GM19452 (cell line): ENCODE data around the gene SNRNP200.
A peak's percentile ranks its signal among the peaks of the same experiment; 100 is the strongest.

Experiments
- ATAC-seq: cut with Tn5 transposase; IDR thresholded peaks from one replicate; pipeline ENCODE4 v1.9.1; 2021; ENCODE audit not compliant: unreplicated experiment

SNRNP200 gene

DNA sequence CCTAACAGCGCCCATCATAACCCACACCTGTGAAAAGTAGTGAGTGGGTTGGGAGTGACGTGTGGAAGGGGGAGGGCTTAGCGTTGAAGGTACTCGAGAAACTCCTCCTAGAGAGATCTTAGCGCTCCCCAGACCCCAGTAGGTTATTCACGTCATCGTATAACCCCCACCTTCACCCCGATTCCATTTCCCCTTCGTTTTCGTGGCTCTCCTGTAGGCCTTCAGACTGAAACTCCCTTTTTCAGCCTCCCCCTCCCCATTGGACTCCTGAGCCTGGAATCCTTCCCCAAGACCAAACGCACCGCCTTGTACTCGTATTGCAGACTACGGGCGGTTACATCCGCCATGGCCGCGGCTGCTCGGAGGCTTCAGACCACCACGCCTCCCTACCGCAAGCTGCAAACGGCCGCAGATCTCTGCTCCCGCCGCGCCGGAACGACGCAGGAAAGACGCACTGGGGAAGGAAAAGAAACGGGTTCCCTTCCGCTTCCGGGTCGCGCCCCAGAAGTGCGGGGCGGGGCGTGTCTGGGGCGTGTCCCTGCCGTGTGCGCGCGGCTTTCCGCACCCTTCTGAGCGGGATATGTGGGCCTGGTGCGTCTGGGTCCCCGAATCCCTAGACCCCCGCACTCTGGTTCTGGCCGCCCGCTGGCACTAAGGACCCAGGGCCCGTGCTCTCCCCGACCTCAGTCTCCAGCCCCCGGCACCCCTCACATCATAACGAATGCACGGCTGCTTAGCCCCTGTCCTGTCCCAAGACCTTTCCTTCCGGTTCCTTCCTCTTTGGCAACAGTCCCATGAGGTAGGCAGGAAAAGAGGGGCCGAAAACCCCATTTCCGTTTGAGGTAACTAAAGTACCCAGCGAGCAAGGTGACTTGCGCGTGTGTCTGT is at the start of gene SNRNP200:
SNRNP200 (minus strand) TSS at position 456 of the 888 bp plus-strand sequence; CDS start at position 347, 109 bp downstream.
- peak; percentile 89 for ATAC-seq

DNA sequence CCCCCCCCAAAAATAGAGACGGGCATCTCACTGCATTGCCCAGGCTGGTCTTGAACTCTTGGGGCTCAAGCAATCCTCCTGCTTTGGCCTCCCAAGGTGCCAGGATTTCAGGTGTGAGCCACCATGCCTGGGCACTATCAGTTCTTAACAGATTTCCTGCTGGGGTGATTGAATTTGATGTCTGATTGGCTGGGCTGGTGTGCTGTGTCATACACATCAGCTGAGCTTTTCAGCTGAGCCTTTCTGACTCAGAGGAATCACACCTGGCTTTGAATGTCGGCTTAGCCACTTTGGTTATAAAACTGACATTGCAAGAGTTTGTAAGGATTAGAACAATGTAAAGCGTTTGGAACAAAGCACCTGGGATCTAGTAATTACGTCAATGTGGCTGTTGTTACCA is 49.1 kb upstream of the SNRNP200 start:
- no peak for ATAC-seq

DNA sequence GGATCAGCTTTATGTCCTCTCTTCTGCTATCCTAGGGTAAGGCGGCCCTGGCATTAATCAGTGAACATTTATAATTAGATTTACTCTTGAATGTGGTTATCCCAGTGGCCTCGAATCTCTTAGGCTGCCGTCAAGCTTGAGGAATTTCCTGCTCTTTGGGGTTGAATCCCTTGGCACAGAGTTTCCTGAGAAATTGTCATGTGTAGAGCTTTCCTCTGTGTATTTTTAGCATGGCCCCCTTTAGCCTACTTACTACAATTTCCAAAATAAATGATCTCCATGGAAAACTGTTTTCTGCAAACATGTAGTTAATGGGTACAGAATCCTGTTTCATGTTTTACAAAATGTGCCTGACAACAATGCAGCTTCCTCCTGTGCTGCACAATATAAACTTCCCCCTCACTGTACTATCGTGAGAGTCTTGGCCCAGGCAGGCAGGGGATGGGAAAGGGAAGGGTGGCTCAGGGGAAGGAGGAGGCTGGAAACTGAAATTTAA is 48.3 kb upstream of the SNRNP200 start:
- ATAC-seq = no peak

DNA sequence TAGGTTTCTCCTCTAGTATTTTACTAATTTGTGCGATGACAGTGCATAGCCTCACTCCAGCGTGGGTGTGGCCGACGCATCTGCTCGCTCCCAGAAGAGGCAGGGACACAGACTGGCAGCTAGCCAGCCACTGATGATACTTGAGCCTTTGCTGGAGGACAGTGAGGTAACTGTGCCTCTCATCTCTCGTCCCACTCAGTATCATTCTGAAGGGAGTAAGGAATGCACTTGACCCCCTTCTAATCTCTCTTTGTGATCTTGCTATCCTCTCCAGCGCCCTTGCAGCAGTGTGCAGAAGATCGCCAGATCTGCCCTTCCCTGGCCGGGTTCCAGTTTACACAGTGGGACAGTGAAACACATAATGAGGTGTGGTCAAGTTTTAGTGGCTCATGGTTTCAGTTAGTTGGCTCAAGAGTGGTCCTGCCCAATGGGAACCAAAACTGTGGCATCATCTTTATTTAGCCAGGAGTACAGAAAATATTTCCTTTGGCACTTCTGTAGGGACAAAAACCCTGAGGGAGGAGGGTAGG is 47.8 kb upstream of the SNRNP200 start:
- no peak for ATAC-seq

DNA sequence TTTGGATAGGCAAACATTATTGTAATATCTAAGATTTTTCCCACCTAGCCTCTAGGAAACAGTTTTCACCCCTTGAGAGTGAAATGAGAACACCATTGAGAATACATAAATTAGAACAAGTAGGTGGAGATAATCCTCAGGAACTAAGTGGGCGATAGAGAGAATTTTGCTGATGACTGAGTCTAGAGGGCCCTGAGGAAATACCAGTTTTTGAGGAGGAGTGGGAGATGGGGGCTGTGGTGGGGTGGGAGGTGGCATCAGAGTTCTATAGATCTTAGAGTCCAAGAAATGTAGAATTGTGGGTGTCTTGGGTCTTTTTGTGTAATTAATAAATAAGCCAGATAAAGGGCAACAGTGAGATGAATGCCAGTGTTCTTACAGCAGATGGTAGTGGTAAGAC is 42.0 kb upstream of the SNRNP200 start:
- ATAC-seq = no peak

DNA sequence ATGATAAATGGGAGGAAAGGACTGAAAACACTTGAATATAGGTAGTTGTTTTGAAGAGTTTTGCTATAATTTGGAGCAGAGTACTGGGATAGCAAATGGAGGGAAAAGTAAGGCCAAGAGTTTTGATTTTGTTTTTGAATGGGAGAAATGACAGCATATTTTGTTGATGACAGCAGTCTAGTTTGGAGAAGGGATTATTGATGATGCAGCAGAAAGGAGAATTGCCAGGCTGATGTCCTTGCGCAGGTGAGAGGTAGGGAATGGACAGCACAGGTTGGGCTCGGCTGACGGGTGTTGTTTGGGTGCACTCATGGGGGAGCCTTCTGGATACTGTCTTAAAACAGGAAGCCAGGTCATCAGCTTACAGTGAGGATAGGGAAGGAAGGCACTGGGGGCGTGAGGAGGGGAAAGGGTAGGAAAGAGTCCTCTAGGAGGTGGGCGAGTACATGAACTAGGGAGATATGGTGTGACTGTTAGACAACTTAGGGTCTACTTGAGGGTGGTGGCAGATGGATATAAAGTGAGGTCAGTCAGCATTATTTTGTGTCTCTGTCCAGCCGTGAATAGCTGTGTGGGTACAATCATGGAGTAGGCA is 40.6 kb upstream of the SNRNP200 start:
- ATAC-seq = no peak

DNA sequence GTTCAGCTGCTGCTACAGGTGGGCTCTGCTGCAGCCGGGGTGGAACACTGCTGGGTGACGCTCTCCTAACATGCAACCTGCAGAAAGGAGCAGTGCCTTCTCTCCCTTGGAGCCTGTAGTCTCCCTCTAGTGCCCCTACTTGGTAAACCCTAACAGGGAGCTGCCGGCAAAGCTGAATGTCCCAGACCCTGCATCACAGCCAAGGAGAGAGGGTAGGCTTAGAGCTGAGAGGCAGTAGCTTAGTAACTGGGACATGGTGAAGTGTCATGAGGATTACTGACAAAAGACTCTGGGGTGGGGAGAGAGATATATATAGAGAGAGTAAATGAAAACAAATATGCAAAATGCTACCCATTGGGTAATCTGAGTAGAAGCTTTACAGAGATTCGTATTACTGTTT is 40.1 kb upstream of the SNRNP200 start:
- no peak for ATAC-seq

DNA sequence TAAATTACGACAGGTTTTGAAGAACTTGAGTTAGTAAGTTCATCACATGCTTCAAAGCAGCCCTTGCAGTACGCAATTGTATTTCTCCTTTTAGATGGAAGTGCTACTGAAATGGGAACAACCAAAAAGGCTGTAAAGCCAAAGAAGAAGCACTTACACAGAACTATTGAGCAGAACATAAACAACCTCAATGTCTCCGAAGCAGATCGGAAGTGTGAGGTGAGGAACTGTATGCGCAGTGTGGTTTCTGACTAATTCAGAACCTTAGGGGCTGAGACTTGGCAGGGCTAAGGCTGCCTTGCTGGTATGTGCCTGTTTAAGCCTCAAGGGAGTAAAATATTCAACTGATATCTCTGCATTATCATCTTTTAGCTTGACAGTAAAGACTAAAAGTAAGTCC is 38.7 kb upstream of the SNRNP200 start:
- ATAC-seq = peak; percentile 93

DNA sequence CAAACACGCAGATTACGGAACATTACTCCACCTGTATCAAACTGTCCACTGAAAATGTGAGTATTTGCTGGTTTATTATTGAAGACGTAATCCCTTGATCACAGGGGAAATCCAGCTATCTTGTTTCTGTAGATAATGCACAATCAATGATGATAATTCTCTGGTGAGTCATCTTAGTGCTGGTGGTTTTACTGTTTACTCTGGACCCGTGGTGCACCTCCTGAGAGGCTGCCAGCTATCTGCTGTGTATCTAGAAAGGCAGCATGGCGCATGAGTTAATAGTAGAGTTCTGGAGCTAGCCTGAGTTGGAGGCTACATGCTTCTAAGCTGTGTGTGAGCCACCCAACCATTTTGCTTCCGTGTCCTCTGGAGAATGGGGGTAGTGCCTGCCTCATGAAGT is 36.7 kb upstream of the SNRNP200 start:
- ATAC-seq = no peak

DNA sequence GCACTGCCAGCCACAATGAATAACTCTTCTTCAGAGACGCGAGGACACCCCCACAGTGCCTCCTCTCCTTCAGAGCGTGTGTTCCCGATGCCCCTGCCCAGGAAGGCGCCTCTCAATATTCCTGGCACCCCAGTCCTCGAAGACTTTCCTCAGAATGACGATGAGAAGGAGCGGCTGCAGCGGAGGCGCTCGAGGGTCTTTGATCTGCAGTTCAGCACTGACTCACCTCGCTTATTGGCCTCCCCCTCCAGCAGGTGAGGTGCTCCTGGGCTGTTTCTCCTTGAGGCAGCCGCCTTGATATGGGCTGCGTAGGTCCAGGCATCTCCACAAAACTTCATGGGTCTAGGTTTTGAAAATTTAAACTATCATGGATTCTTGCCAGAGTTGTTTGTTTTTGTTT is 36.3 kb upstream of the SNRNP200 start:
- no peak for ATAC-seq

DNA sequence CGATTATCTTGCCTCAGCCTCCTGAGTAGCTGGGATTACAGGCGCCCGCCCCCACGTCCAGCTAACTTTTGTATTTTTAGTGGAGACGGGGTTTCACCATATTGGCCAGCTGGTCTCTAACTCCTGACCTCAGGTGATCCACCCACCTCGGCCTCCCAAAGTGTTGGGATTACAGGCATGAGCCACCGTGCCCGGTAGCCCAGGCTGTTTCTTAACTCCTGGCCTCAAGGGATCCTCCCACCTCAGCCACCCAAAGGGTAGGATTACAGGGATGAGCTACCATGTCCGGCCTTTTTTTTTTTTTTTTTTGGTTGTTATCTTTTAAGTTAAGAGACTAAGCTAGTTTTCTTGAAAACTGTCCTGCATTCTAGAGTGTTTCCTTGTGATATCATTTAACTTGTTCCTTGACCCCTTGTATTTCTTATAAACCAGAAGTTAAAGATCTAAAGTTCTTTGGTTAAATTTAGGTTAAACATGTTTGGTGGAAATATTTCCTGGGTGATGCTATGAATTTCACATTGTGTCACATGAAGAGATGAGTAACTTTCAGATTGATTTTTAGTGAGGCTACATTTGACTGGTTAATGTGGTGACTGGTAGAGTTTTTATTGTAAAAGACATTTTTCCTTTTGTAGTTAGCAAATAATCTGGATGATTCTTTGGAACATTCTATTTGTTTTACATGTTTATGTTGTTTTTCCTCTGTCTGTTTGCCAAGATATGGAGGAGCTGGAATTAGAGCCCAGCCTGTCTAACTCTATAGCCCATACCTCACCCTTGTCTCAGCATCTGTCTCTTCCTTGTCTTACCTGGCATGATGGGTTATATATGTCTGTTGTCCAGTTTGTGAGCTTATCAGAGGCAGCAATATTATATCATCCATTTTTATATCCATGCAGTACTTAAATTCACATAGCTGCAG is 35.4 kb upstream of the SNRNP200 start:
- ATAC-seq = no peak

DNA sequence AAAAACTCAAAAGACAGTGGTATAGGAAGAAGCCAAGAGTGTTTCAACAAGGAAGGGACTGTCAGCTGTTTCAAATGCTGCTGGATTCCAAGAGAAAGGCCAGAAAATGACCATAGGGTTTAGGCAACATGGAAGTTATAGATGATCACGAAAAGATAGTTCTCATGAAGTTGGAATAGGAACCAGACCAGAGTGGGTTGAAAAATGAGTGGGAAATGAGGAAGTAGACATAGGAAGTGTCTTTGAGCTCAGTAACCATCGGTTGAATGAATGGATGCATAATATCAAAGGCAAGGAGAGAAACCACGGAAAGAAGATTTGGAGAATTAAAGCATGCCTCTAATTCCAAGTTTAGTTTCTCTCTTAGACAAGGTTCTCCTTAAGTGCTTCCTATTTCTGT is 31.5 kb upstream of the SNRNP200 start:
- no peak for ATAC-seq

DNA sequence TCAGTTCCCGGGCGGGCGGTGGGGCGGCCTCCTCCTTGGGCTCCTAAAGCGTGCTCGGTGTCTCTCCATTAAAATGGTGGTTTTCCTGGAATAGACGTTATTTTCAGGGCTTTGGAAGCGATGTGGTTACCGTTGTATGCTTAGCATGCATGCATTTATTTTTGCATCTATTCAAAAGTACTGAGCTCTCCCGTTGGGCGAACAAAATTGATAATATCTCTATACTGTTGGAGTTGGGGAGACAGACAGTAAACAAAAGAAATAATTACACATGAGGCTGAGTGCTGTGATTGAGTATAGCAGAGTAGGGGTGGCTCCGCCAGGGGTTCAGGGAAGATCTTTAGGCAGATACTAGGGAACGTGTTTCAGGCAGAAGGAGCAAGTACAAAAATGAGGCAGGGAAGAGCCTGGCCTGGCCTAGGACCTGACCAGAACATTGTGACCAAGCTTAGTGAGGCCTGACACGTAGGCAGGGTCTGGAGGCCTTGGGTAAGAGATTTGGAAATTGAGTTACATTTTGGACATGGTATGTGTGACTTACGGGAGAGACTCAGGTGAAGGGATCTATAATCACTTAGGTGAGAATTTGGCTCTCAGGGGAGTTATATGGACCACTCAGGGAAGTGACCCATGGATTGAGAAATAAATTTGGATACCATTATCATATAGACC is 30.9 kb upstream of the SNRNP200 start:
- peak; percentile 1 for ATAC-seq

DNA sequence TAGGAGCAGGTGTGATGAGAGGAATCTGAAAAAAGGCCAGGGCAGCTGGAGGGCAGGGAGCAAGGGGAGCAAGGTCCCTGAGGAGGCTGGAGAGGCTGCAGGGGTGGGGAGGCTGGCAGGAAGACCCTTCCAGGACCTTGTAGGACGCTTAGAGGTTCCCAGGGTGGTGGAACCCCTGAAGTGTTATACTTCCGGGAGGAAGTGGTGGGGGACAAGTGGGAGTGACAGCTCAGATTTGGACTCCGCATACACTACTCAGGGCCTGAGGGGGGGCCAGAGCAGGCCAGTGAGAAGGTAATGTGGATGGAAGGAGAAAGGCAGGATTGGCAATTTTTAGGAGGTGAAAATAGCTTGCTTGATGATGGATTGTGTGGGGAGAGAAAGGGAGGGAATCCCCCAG is 28.4 kb upstream of the SNRNP200 start:
- no peak for ATAC-seq

DNA sequence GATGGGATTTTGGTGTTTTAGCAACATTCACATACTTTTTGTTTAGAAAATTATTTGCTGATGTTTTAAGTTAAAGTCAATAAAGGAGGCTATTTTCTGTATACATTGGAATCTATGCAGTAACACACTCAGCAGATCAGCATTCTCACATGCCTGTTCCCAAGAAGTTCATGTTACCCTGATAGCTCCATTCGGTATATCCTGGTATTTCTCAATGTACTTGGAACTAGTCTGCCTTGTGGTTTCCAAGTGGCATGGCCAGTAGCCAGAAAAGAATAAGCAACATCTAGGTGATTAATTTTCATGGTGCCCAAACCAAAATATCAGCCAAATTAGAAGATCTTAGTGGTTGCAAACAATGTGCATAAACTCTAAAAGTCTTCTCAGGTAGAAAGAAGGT is 25.1 kb upstream of the SNRNP200 start:
- no peak for ATAC-seq

DNA sequence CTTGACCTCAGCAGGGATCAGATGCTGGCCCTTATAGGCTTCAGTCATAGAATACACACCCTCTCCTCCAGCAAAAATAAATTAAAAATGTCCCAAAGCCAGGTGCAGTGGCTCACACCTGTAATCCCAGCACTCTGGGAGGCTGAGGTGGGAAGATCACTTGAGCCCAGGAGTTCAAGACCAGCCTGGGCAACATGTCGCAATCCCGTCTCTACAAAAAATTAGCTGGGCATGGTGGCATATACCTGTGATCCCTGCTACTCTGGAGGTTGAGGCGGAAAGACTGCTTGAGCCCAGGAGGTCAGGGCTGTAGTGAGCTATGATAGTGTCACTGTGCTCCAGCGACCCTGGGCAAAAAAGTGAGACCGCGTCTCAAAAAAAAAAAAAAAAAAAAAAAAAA is 24.5 kb upstream of the SNRNP200 start:
- no peak for ATAC-seq

DNA sequence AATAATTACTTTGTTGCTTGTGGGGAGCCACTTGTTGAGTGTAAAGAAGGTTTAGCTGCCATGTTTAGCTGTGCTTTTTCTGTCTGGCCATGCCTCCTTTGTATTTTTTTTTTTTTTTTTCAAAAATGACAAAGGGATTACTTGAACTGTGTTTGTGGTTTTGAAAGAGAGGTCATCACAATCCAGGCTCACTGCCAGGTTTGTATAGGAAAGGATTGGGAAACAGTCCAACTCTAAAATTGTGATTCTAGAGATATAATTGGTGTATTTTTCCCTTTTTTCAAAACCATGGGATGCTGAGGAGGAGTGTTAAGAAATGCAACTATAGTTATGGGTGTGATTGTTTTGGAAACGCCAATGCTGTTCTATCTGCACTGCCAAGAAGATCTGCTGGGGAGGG is 24.1 kb upstream of the SNRNP200 start:
- no peak for ATAC-seq

DNA sequence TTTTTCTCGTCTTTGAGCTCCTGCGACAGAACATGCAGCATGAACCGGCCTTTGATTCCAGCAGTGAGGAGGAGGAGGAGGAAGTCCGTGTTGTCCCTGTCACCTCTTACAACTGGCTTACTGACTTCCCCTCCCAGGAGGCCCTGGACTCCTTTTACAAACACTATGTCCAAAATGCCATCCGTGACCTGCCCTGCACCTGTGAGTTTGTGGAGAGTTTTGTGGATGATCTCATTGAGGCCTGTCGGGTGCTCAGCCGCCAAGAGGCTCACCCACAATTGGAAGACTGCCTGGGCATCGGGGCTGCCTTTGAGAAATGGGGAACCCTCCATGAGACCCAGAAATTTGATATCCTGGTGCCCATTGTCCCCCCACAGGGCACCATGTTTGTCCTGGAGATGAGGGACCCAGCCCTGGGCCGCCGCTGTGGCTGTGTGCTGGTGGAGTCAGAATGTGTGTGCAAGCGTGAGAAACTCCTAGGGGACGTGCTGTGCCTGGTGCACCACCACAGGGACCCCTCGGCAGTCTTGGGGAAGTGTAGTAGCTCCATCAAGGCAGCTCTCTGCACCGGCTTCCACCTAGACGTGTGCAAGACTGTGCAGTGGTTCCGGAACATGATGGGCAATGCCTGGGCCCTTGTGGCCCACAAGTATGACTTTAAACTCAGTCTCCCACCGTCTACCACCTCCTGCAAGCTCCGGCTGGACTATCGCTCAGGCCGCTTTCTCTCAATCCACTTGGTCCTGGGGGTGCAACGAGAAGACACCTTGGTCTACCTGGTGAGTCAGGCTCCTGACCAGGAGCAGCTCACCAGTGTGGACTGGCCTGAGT is 21.9 kb upstream of the SNRNP200 start:
- no peak for ATAC-seq

DNA sequence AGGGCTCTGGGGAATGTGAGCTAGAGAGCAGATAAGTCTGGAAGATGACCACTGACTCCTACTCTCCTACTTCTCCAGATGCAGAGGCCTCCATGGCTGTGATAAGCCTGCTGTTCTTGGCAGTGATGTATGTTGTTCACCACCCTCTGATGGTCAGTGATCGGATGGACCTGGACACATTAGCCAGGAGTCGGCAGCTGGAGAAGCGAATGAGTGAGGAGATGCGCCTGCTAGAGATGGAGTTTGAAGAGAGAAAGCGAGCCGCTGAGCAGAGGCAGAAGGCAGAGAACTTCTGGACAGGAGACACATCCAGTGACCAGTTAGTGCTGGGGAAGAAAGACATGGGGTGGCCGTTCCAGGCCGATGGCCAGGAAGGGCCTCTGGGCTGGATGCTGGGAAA is 21.2 kb upstream of the SNRNP200 start:
- ATAC-seq = no peak

DNA sequence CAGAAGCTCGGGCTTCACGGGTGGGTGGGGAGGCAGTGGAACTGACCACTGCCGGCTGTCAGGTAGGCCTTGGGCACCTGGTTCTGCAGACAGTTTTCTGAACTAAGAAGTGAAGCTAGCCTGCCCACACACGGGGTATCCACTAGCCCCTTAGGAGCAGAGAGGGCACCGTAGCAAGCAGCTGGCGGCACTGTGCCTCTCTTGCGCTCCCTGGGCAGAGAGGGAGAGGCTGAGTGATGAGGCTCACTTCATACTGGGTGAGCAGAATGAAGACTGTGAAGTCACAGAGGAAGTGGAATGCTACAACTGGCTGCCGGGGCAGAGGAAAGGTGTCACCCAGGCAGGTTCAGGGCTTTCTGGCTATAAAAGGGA is 20.5 kb upstream of the SNRNP200 start:
- no peak for ATAC-seq
